HG03139 (cell line): ENCODE measurements around the gene EPHA3.

Experiments used
- ATAC-seq: cut with Tn5 transposase; IDR thresholded peaks from one replicate; pipeline ENCODE4 v1.9.1; 2021; ENCODE audit not compliant: unreplicated experiment

The EPHA3 gene

GRCh38 chr3:89107461-89108290, at the start of gene EPHA3:
EPHA3 (plus strand) TSS chr3:89107621; CDS start chr3:89107749, 128 bp downstream.
- ATAC-seq: peak; percentile 93

DNA sequence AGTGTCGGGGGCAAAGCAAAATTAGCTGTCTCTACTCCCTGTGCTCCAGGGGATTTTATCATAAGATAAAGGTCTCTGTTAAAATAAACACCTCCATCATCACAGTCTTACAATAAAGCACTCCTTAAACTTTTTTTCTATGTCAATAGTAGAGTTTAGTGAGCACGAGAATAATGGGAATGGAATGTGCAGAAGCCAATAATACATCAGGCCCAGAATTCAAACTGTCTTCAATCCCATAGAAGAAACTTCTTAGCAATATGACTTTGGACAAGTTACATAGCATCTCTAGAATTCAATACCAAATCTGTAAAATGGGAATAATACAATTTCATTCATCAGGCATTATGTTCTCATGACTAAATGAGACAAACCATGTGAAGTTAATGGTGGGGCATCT, 49.0 kb upstream of the EPHA3 start:
- no peak for ATAC-seq

DNA sequence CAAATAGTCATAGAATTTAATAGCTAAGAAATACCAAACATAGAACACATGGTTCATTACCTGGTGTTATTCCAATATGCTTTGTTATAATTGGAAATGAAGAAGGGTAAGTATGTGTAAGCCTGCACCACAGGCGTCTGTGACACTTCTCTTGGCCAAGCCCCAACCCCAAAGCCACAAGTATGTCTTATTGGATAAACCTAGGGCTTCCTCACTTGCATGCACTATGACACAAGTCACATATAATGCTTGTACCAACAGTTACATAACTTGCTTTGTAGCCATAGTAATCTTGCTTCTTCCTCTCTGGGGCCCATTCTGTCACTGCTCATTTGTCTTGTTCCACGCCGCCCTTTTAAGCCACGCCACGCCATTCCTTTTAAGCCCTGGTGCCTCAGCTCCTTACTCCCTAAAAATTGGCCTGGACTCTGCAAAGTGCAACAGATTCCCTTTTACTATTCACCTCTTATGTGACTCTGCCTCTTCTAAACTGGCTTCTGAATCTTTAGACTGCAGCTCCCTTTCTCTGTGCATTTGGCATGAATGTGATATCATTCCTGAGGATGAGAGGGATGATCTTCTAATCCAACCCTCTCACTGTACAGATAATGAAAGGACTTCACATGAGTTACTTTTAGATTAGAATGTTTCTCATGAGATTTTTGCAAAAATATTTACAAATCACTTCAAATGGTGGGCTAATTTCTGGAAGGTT, 48.1 kb upstream of the EPHA3 start:
- no peak for ATAC-seq

DNA sequence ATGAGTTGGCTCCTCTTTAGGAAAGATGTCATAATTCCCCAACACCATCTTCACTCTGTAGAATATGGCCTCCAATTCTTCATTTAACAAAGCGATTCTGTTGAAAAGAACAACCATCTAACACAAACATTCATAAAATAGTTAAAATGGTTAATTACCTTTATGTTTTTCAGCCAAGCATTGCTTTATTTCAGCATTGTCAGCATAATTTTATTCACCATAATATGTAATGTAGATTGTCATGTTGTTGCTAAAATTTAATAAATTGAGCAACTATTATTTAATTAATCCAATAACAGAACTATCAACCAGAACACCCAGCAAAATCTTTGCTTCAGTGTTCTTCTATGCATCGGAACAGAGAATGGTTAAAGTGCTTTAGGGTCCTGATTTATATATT, 46.2 kb upstream of the EPHA3 start:
- ATAC-seq: no peak

- ATAC-seq: no peak
These were observed 39.7 kb upstream of the EPHA3 start for GRCh38 chr3:89067736-89068135.

- no peak for ATAC-seq
These were observed 34.8 kb upstream of the EPHA3 start for GRCh38 chr3:89072642-89073041.

DNA sequence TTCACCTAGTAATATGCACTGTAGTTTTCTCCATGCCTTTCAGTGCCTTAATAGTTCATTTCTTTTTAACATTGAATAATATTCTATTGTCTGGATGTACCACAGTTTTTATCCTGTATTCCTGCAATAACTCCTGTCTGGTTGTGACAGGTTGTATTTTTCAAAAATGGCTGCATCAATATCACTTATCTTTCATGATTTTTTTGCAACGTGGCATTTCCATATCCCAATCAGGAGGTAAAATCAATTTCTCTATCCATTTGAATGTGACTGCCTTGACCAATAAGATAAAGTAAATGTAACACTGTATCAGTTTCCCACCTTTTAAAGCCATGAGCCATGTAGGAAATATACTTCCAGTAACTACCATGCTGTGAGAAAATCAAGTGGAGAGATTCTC, 27.5 kb upstream of the EPHA3 start:
- ATAC-seq: no peak

GRCh38 chr3:89087851-89088250, 19.6 kb upstream of the EPHA3 start:
- ATAC-seq: no peak

- ATAC-seq: no peak
These were observed 9.2 kb upstream of the EPHA3 start for GRCh38 chr3:89098173-89098572.

GRCh38 chr3:89098964-89099585, 8.3 kb upstream of the EPHA3 start:
- peak; percentile 95 for ATAC-seq

GRCh38 chr3:89101251-89101650, 6.2 kb upstream of the EPHA3 start:
- no peak for ATAC-seq

- no peak for ATAC-seq
These were observed 5.5 kb upstream of the EPHA3 start for GRCh38 chr3:89101921-89102320.

DNA sequence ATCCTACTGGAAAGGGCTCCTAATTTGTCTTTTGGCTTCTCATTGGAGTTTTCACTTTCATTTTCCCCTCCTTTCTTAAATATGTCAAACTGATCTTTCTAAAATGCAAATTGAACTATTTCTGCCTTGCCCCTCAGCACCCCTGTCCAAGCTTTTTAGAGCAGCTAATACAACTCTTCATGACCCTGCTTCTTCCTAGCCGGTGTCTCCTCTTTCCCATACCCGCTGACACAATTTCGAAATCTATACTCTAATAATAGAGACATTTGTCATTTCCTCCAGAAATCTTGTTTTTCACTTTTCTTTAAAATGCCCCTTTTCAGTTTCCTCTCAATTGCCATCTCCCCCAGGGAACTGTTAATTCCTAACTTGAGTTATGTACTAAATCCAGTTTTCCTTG, 2.9 kb upstream of the EPHA3 start:
- ATAC-seq: no peak

DNA sequence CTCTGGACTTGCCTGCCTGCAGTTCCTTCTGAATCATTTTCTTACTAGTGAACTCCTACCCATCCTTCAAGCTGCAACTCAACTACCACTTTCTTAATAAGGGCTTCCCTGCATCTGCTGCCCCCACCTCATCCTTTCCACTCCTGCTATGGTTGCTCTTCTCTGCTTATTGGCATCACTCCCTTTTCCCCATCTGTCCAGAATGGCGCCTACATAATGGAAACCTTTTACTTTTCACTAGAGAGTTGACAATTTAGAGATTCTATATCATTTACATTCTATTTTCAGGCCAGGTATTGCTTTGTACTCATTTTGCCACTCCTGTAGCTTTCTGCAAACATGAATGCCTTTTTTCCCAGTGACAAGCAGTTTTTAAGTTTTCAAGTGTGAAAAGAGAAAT, 1.9 kb upstream of the EPHA3 start:
- no peak for ATAC-seq

DNA sequence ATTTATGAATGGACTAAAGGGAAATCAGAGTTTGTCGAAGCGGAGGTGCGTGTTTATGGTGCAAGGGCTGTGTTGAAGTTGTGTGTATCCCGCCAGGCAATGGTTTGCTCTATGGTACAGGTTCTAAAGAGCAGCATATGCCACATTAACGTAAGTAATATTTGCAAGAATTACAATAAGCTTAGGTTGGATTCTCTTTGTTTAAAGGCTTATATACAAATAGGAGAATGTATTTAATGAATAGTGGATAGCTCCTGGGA, 800 bp downstream of the EPHA3 start:
- ATAC-seq: no peak

- ATAC-seq: no peak
These were observed 5.9 kb downstream of the EPHA3 start for GRCh38 chr3:89113344-89113743.

GRCh38 chr3:89113893-89114840, 6.7 kb downstream of the EPHA3 start:
- ATAC-seq: peak; percentile 85

- no peak for ATAC-seq
These were observed 7.4 kb downstream of the EPHA3 start for GRCh38 chr3:89114841-89115223.

DNA sequence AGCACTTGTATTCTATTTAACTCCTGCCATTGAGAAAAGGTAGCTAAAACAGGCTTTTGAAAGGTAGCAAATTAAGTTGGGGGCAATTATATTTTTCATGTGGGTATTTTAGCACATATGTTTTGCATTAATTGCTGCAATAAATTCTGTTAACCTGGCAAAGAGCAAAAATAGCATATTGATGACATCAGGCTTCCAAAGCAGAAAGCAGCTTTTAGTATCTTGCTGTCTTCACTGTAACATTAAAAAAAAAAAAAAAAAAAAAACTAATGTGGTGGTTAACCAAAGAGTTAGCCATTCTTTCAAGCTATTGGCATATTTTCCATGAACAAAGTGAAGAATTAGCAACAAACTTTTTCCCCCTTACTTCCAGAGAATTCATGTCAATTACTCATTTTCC, 9.1 kb downstream of the EPHA3 start:
- ATAC-seq: no peak

GRCh38 chr3:89138048-89138447, 30.6 kb downstream of the EPHA3 start:
- ATAC-seq: no peak

DNA sequence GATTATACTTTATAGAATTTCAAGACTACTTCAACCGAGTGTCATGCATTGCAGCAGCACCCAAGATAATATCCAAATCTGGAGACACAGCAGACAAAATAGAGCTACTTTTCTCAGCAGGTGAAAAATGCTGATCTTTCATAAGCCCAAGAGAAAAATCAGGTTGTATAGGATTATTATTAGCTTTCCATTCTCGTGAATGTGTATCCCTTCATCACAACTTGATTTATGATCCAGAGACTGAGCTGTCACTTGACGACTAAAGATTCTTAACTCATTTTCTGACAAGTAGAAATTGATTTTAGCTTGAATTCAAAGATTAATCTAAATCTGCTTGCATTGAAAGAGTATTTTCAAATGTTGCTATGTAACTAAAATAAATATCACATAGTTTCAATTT, 32.4 kb downstream of the EPHA3 start:
- no peak for ATAC-seq
